Glutamatergic neuron (in vitro differentiated cells): ENCODE results near the gene LSM3. TPM values are rescaled to one million over a fixed set of nuclear protein-coding genes. Genes with fewer than 3 reads are reported as not detected.

Source experiments
- DNase-seq: peaks from one replicate; pipeline ENCODE4 v3.0.0; 2022
- H3K27ac Mint-ChIP-seq: one replicate; pipeline ENCODE4 v1.8.0; 2020; ENCODE audit warnings: mild to moderate bottlenecking, mixed read lengths, inconsistent platforms; ENCODE audit not compliant: unreplicated experiment
- H3K27me3 Mint-ChIP-seq: one replicate; pipeline ENCODE4 v1.8.0; 2020; ENCODE audit warnings: mild to moderate bottlenecking, moderate library complexity, mixed read lengths, inconsistent platforms; ENCODE audit not compliant: unreplicated experiment
- H3K36me3 Mint-ChIP-seq: one replicate; pipeline ENCODE4 v1.8.0; 2020; ENCODE audit warnings: mild to moderate bottlenecking, mixed read lengths, inconsistent platforms; ENCODE audit not compliant: unreplicated experiment
- H3K4me1 Mint-ChIP-seq: one replicate; pipeline ENCODE4 v1.8.0; 2020; ENCODE audit warnings: mild to moderate bottlenecking, low read depth, mixed read lengths, inconsistent platforms; ENCODE audit not compliant: unreplicated experiment
- H3K4me3 Mint-ChIP-seq: one replicate; pipeline ENCODE4 v1.8.0; 2020; ENCODE audit warnings: mild to moderate bottlenecking, mixed read lengths, inconsistent platforms; ENCODE audit not compliant: unreplicated experiment
- H3K9me3 Mint-ChIP-seq: one replicate; pipeline ENCODE4 v1.8.0; 2020; ENCODE audit warnings: mild to moderate bottlenecking, moderate library complexity, mixed read lengths, inconsistent platforms; ENCODE audit not compliant: unreplicated experiment
- CTCF ChIP-seq: fragments of 200-600 bp; sonication (generic); IDR thresholded peaks from one replicate; pipeline ENCODE4 v1.5.0; 2021; ENCODE audit not compliant: partially characterized antibody, unreplicated experiment
- total RNA-seq: library from RNA; stranded (reverse); fragmentation: NEBNext Ultra II Directional; extraction: Animal tissue kit (Norgen Biotek cat#: 25700); gene quantifications from one replicate; pipeline ENCODE4 v1.2.1, GENCODE V29; 2021; ENCODE audit not compliant: unreplicated experiment

LSM3 gene
- total RNA-seq, 1 donor from 2014 or later: 8.4 TPM

- DNase-seq: no peak
- H3K9me3 Mint-ChIP-seq: peaks cover 3% of the 10 kb centered on the region
- H3K27me3 Mint-ChIP-seq: peaks cover 2% of the 10 kb centered on the region
- no peak for TF ChIP-seq CTCF
- no peak overlapping the region for H3K27ac Mint-ChIP-seq
- H3K4me1 Mint-ChIP-seq: no peaks in the 10 kb centered on the region
- H3K36me3 Mint-ChIP-seq: peaks cover 6% of the 10 kb centered on the region
- H3K4me3 Mint-ChIP-seq: no peak overlapping the region
Observed at GRCh38 chr3:14248849-14249523, 70.4 kb downstream of the LSM3 start.

Other genes with a start within 250 kb of the LSM3 start
- gene CHCHD4, start 53.9 kb upstream of the LSM3 start, total RNA-seq: 9.4 TPM
- 50.8 TPM for gene TMEM43, start 53.8 kb upstream of the LSM3 start, total RNA-seq
- gene XPC, start 216 bp upstream of the LSM3 start, total RNA-seq: 39.5 TPM
- gene SLC6A6, start 223.8 kb downstream of the LSM3 start, total RNA-seq: 21.9 TPM